GM23248 (cell line): Measurements from ENCODE around the gene STX16. TPM values are rescaled to one million over a fixed set of nuclear protein-coding genes. Genes with fewer than 3 reads are reported as not detected.
A peak's percentile ranks its signal among the peaks of the same experiment; 100 is the strongest.

ENCODE experiments used
- DNase-seq: peaks from one replicate; pipeline ENCODE4 v3.0.0-alpha.2; 2015
- H2AFZ ChIP-seq: fragments of 200-600 bp; sonication (generic); 2 replicates; pipeline ENCODE4 v1.6.1; 2016; ENCODE audit warnings: antibody characterized with exemption
- H3F3A ChIP-seq: fragments of 200-600 bp; sonication (generic); 2 replicates; pipeline ENCODE4 v1.6.1; 2016; ENCODE audit warnings: mild to moderate bottlenecking, antibody characterized with exemption, mixed run types; ENCODE audit not compliant: insufficient read depth
- H3K27ac ChIP-seq: fragments of 200-600 bp; sonication (generic); 2 replicates; pipeline ENCODE4 v1.5.1; 2016; ENCODE audit warnings: mild to moderate bottlenecking
- H3K27me3 ChIP-seq: fragments of 200-600 bp; sonication (generic); replicated peaks from 2 replicates; pipeline ENCODE4 v1.6.1; 2016; ENCODE audit warnings: mild to moderate bottlenecking; ENCODE audit not compliant: insufficient read depth
- H3K36me3 ChIP-seq: fragments of 200-600 bp; sonication (generic); 2 replicates; pipeline ENCODE4 v1.6.1; 2016; ENCODE audit warnings: low read depth, mild to moderate bottlenecking
- H3K4me1 ChIP-seq: fragments of 200-600 bp; sonication (generic); 2 replicates; pipeline ENCODE4 v1.6.1; 2016; ENCODE audit warnings: mild to moderate bottlenecking; ENCODE audit not compliant: insufficient read depth
- H3K4me2 ChIP-seq: fragments of 200-600 bp; sonication (generic); one replicate; pipeline ENCODE4 v1.6.1; 2016; ENCODE audit warnings: mild to moderate bottlenecking; ENCODE audit not compliant: unreplicated experiment
- H3K4me3 ChIP-seq: fragments of 200-600 bp; sonication (generic); 2 replicates; pipeline ENCODE4 v1.5.1; 2016; ENCODE audit warnings: mild to moderate bottlenecking
- H3K79me2 ChIP-seq: fragments of 200-600 bp; sonication (generic); 2 replicates; pipeline ENCODE4 v1.6.1; 2016; ENCODE audit warnings: mild to moderate bottlenecking; ENCODE audit not compliant: insufficient read depth
- H3K9ac ChIP-seq: fragments of 200-600 bp; sonication (generic); 2 replicates; pipeline ENCODE4 v1.6.1; 2016; ENCODE audit warnings: mild to moderate bottlenecking
- H3K9me2 ChIP-seq: fragments of 200-600 bp; sonication (generic); 2 replicates; pipeline ENCODE4 v1.6.1; 2016; ENCODE audit warnings: mixed run types, mild to moderate bottlenecking, moderate library complexity; ENCODE audit not compliant: insufficient read depth
- H3K9me3 ChIP-seq: fragments of 200-600 bp; sonication (generic); one replicate; pipeline ENCODE4 v1.6.1; 2017; ENCODE audit warnings: low read depth
- H4K20me1 ChIP-seq: fragments of 200-600 bp; sonication (generic); 2 replicates; pipeline ENCODE4 v1.6.0; 2016; ENCODE audit not compliant: insufficient read depth
- EZH2 ChIP-seq: fragments of 200-600 bp; sonication (generic); IDR thresholded peaks from 2 replicates; pipeline ENCODE4 v1.6.1; 2018; ENCODE audit warnings: antibody characterized with exemption, mild to moderate bottlenecking; ENCODE audit not compliant: insufficient read depth, poor library complexity, severe bottlenecking
- EZH2phosphoT487 ChIP-seq: fragments of 200-600 bp; sonication (generic); IDR thresholded peaks from 2 replicates; pipeline ENCODE4 v1.6.1; 2018; ENCODE audit warnings: antibody characterized with exemption, moderate library complexity, mild to moderate bottlenecking, low read depth; ENCODE audit not compliant: insufficient read depth
- WGBS, 2 experiments: methylation state at CpG; one replicate each; pipeline ENCODE4 v1.1.6; 2015 to 2017; ENCODE audit warnings: low lambda C conversion rate in 2 of 2, low coverage in 1 of 2; ENCODE audit errors: missing lambda C conversion rate in 2 of 2; 5-methylcytosine and 5-hydroxymethylcytosine counted together
- in situ Hi-C: fragments of 300-500 bp; cut with MboI; formaldehyde crosslinking; loops from 2 replicates; pipeline ENCODE4 v1.15.0; 2020
- polyA plus RNA-seq: library from polyadenylated mRNA; unstranded; fragments of >200 nt; fragmentation: Nextera tagmentation; extraction: Ambion mirVana; gene quantifications from 2 replicates; pipeline ENCODE4 v1.2.1, GENCODE V29; 2016
- total RNA-seq: library from RNA; depleted of rRNA; stranded (reverse); fragments of >200 nt; shearing (Covaris generic); gene quantifications from 2 replicates; pipeline ENCODE4 v1.2.3, GENCODE V29; 2014; rRNA removed

Gene STX16
- total RNA-seq (15.8 and 17.6 TPM in 2 replicates), polyA plus RNA-seq (30.6 and 36.9 TPM in 2 replicates)

- peak within 1 kb of the TSS; percentile 97 for H3K4me3 ChIP-seq
- H3K27me3 ChIP-seq, result no peaks in the 10 kb centered on the region
- DNase-seq, result peak; percentile 97
- H3K79me2 ChIP-seq, result peaks cover 48% of the 10 kb centered on the region
- H2AFZ ChIP-seq, result peak within 1 kb of the TSS; percentile 87
- no peaks in the 10 kb centered on the region for H3K9me2 ChIP-seq
- no peaks in the 10 kb centered on the region for H3K36me3 ChIP-seq
- in situ Hi-C loops, result loop anchor here (10.0 kb wide), 1 partner anchor 406 kb away; no protein-coding TSS in a partner anchor
- WGBS, 2 experiments, result 1 to 2% methylated on average over 30 to 41 of the region's 49 CpGs
- H3F3A ChIP-seq, result peaks cover 3% of the 10 kb centered on the region; the same call in 1 of the 2 replicates
- no peaks in the 10 kb centered on the region for H4K20me1 ChIP-seq
- H3K4me1 ChIP-seq, result peaks cover 41% of the 10 kb centered on the region
- peak within 1 kb of the TSS; percentile 82 for H3K27ac ChIP-seq
- H3K4me2 ChIP-seq, result peak within 1 kb of the TSS; percentile 97
- TF ChIP-seq EZH2, result no peak
- TF ChIP-seq EZH2phosphoT487, result no peak
- no peaks in the 10 kb centered on the region for H3K9me3 ChIP-seq
- H3K9ac ChIP-seq, result peak within 1 kb of the TSS; percentile 98
Observed at GRCh38 chr20:58650776-58651558, at the start of gene STX16. STX16 (plus strand) TSS chr20:58651283; CDS start chr20:58652007, 724 bp downstream.

GRCh38 chr20:58602124-58602523, 49.0 kb upstream of the STX16 start:
- in situ Hi-C loops, result no loop called here
- no peak for DNase-seq
- Histone ChIP-seq H3K36me3 (no peaks in the 10 kb centered on the region), H3K9me2 (no peaks in the 10 kb centered on the region), H4K20me1 (no peaks in the 10 kb centered on the region), H2AFZ (no peak overlapping the region), H3K79me2 (no peaks in the 10 kb centered on the region), H3K4me3 (no peak overlapping the region), H3K9ac (no peak overlapping the region), H3K27me3 (no peaks in the 10 kb centered on the region), H3K27ac (no peak overlapping the region), H3K4me2 (no peak overlapping the region), H3K9me3 (no peaks in the 10 kb centered on the region), H3F3A (peaks cover 11% of the 10 kb centered on the region; the same call in 1 of the 2 replicates), H3K4me1 (peaks cover 24% of the 10 kb centered on the region)
- WGBS, 2 experiments, result 83 to 85% methylated on average over 5 of the region's 5 CpGs
- TF ChIP-seq EZH2phosphoT487 (no peak), EZH2 (no peak)

GRCh38 chr20:58603721-58604120, 47.4 kb upstream of the STX16 start:
- H3F3A ChIP-seq, result peaks cover 11% of the 10 kb centered on the region; the same call in 1 of the 2 replicates
- 65 to 66% methylated on average over 2 of the region's 2 CpGs for WGBS, 2 experiments
- H4K20me1 ChIP-seq, result no peaks in the 10 kb centered on the region
- H3K27ac ChIP-seq, result no peak overlapping the region
- peak; percentile 61 for DNase-seq
- no peaks in the 10 kb centered on the region for H3K79me2 ChIP-seq
- H3K9ac ChIP-seq, result no peak overlapping the region
- H3K27me3 ChIP-seq, result no peaks in the 10 kb centered on the region
- in situ Hi-C loops, result no loop called here
- no peak overlapping the region for H3K4me3 ChIP-seq
- H3K4me2 ChIP-seq, result peak overlapping the region; percentile 57
- H3K4me1 ChIP-seq, result peaks cover 10% of the 10 kb centered on the region; the same call in 1 of the 2 replicates
- no peaks in the 10 kb centered on the region for H3K9me3 ChIP-seq
- no peaks in the 10 kb centered on the region for H3K36me3 ChIP-seq
- TF ChIP-seq EZH2 (no peak), EZH2phosphoT487 (no peak)
- no peaks in the 10 kb centered on the region for H3K9me2 ChIP-seq
- peak overlapping the region; percentile 19; the same call in 1 of the 2 replicates for H2AFZ ChIP-seq

GRCh38 chr20:58604128-58604881, 46.8 kb upstream of the STX16 start:
- Histone ChIP-seq H3K27ac (no peak overlapping the region), H3K36me3 (no peaks in the 10 kb centered on the region), H3K9me3 (no peaks in the 10 kb centered on the region), H2AFZ (no peak overlapping the region), H3K4me2 (peak overlapping the region; percentile 57), H3K9ac (no peak overlapping the region), H3F3A (peaks cover 11% of the 10 kb centered on the region; the same call in 1 of the 2 replicates), H3K4me3 (no peak overlapping the region), H3K4me1 (peaks cover 10% of the 10 kb centered on the region; the same call in 1 of the 2 replicates), H3K9me2 (no peaks in the 10 kb centered on the region), H3K79me2 (no peaks in the 10 kb centered on the region), H3K27me3 (no peaks in the 10 kb centered on the region), H4K20me1 (no peaks in the 10 kb centered on the region)
- 51 to 54% methylated on average over 19 of the region's 19 CpGs for WGBS, 2 experiments
- in situ Hi-C loops, result no loop called here
- no peak for DNase-seq
- TF ChIP-seq EZH2 (no peak), EZH2phosphoT487 (no peak)
